Endothelial cell of umbilical vein (primary cell): ENCODE measurements around the gene BTG1. TPM values are rescaled to one million over a fixed set of nuclear protein-coding genes. Genes with fewer than 3 reads are reported as not detected.

Source experiments
- BruUV-seq: library from RNA; stranded (reverse); fragments of 400-500 nt; replicated peaks from 2 replicates; lab custom pipeline; 2021; lab: Mats Ljungman, UMichigan
- CTCF ChIA-PET: fragments of 300-600, 350-600 bp; sonication (Branson Sonifier 250); formaldehyde crosslinking; loops from one replicate; lab custom pipeline; 2021; ENCODE audit warnings: antibody characterized with exemption, inconsistent platforms; lab: Charles Lee
- POLR2A ChIA-PET: fragments of 300-600, 350-600 bp; sonication (Branson Sonifier 250); formaldehyde crosslinking; loops from one replicate; lab custom pipeline; 2021; ENCODE audit warnings: antibody characterized with exemption, inconsistent platforms; lab: Charles Lee
- DNase-seq: peaks from one replicate; pipeline ENCODE4 v3.0.0-alpha.2; 2011; ENCODE audit warnings: low read depth, low spot score
- FAIRE-seq: peaks from 2 replicates; lab custom pipeline; 2011; peaks lifted over from hg19 to GRCh38; lab: Jason Lieb, UNC
- H2AFZ ChIP-seq: 2 replicates; pipeline ENCODE4 v1.6.0; 2012; ENCODE audit warnings: low read depth, low read length, control low read depth, inconsistent platforms
- H3K27ac ChIP-seq: 2 replicates; pipeline ENCODE4 v1.5.1; 2011; ENCODE audit warnings: low read depth, mild to moderate bottlenecking, control low read depth, low read length, moderate library complexity; ENCODE audit not compliant: insufficient read depth
- H3K27me3 ChIP-seq, 2 experiments: 2 replicates each; pipeline versions ENCODE4 v1.6.0 to v1.6.1; 2011; ENCODE audit warnings: low read length in 2 of 2, mixed read lengths in 1 of 2; ENCODE audit not compliant: control insufficient read depth in 2 of 2, insufficient read depth in 2 of 2
- H3K36me3 ChIP-seq, 2 experiments: 2 replicates in 1 of 2; 3 replicates in 1 of 2; pipeline ENCODE4 v1.5.1; 2011; ENCODE audit warnings: low read length in 2 of 2, mild to moderate bottlenecking in 1 of 2, moderate library complexity in 1 of 2; ENCODE audit not compliant: control insufficient read depth in 2 of 2, insufficient read depth in 2 of 2; ENCODE audit errors: extremely low read depth in 1 of 2
- H3K4me1 ChIP-seq: 3 replicates; pipeline ENCODE4 v1.5.1; 2011; ENCODE audit warnings: mild to moderate bottlenecking, low read length; ENCODE audit not compliant: control insufficient read depth, insufficient read depth; ENCODE audit errors: extremely low read depth
- H3K4me2 ChIP-seq: 2 replicates; pipeline ENCODE4 v1.6.1; 2011; ENCODE audit warnings: low read length, control low read depth, mixed read lengths; ENCODE audit not compliant: insufficient read depth
- H3K4me3 ChIP-seq, 3 experiments: fragments of 200-600 bp in 1 of 3; sonication (generic), shearing (Covaris generic) in 1 of 3; replicated peaks in 1 of 3; 2 replicates each; pipeline ENCODE4 v1.5.1; 2011 to 2016; ENCODE audit warnings: control low read depth in 3 of 3, low read length in 3 of 3, mild to moderate bottlenecking in 2 of 3, inconsistent platforms in 1 of 3, low read depth in 1 of 3, moderate library complexity in 1 of 3; ENCODE audit not compliant: insufficient read depth in 1 of 3
- H3K79me2 ChIP-seq: 2 replicates; pipeline ENCODE4 v1.6.0; 2012; ENCODE audit warnings: low read length, inconsistent platforms; ENCODE audit not compliant: control insufficient read depth, insufficient read depth
- H3K9ac ChIP-seq: replicated peaks from 2 replicates; pipeline ENCODE3; 2011; ENCODE audit warnings: low read length, control low read depth; ENCODE audit not compliant: insufficient read depth; ENCODE audit errors: extremely low read depth
- H3K9me1 ChIP-seq: replicated peaks from 3 replicates; pipeline ENCODE4 v1.6.0; 2011; ENCODE audit warnings: mild to moderate bottlenecking, low read length; ENCODE audit not compliant: control insufficient read depth, insufficient read depth; ENCODE audit errors: extremely low read depth
- H3K9me3 ChIP-seq: replicated peaks from 2 replicates; pipeline ENCODE4 v1.5.1; 2012; ENCODE audit warnings: low read length, inconsistent platforms; ENCODE audit not compliant: control insufficient read depth, insufficient read depth
- H4K20me1 ChIP-seq: replicated peaks from 2 replicates; pipeline ENCODE3; 2011; ENCODE audit warnings: mild to moderate bottlenecking, low read length; ENCODE audit not compliant: control insufficient read depth, insufficient read depth; ENCODE audit errors: extremely low read depth
- FOS ChIP-seq: IDR thresholded peaks from 2 replicates; pipeline ENCODE4 v1.6.1; 2011; ENCODE audit warnings: mild to moderate bottlenecking, low read length, moderate library complexity, borderline replicate concordance; ENCODE audit not compliant: insufficient read depth
- JUN ChIP-seq: IDR thresholded peaks from 2 replicates; pipeline ENCODE4 v1.6.1; 2011; ENCODE audit warnings: borderline replicate concordance, low read depth; ENCODE audit not compliant: insufficient read length, insufficient read depth
- POLR2A ChIP-seq: IDR thresholded peaks from 2 replicates; pipeline ENCODE4 v1.6.1; 2012; ENCODE audit warnings: low read depth, mild to moderate bottlenecking, control low read depth, low read length
- POLR2AphosphoS5 ChIP-seq: IDR thresholded peaks from 2 replicates; pipeline ENCODE4 v1.6.1; 2012; ENCODE audit warnings: low read depth, mild to moderate bottlenecking, control low read depth, low read length, moderate library complexity; ENCODE audit not compliant: insufficient read depth
- dilution Hi-C: fragments of 300-500 bp; cut with MboI; formaldehyde crosslinking; loops from one replicate; pipeline ENCODE4 v1.15.0; 2019; ENCODE audit warnings: low sequenced_read_pairs; ENCODE audit not compliant: extremely low pct_ligation_motif_present
- intact Hi-C: fragments of 100-400 bp; cut with micrococcal nuclease; formaldehyde crosslinking; loops from one replicate; pipeline ENCODE4 v1.10.0; 2022
- polyA plus RNA-seq, 4 experiments: library from polyadenylated mRNA; depleted of rRNA in 3 of 4; stranded (reverse) in 3 of 4; unstranded in 1 of 4; fragments of >200 nt; gene quantifications; 2 replicates each; pipeline versions ENCODE4 v1.2.1 to v1.2.3, GENCODE V29; 2011 to 2012; ENCODE audit warnings: missing spikeins in 1 of 4
- total RNA-seq: library from RNA; stranded (reverse); gene quantifications from 2 replicates; pipeline ENCODE4 v1.2.3, GENCODE V29; 2021
- TF ChIP-seq, protein P1 (sequence below): IDR thresholded peaks from 2 replicates; pipeline ENCODE4 v1.6.1; 2011; ENCODE audit not compliant: insufficient read depth, insufficient read length
- TF ChIP-seq, protein P2 (sequence below), 2 donors: IDR thresholded peaks; 1 replicate in 1 of 2; 2 replicates in 1 of 2; pipeline ENCODE4 v1.5.1; 2011; ENCODE audit warnings: low read length in 2 of 2, mild to moderate bottlenecking in 2 of 2, moderate library complexity in 2 of 2, control low read depth in 1 of 2, inconsistent platforms in 1 of 2, low read depth in 1 of 2; ENCODE audit not compliant: insufficient read depth in 1 of 2; ENCODE audit errors: extremely low read depth in 1 of 2

Gene BTG1
- total and polyA plus RNA-seq, 2 donors (not counting 3 experiments of a cell fraction or from before 2014, with no cell fraction given) = 42.8 to 104 TPM

DNA sequence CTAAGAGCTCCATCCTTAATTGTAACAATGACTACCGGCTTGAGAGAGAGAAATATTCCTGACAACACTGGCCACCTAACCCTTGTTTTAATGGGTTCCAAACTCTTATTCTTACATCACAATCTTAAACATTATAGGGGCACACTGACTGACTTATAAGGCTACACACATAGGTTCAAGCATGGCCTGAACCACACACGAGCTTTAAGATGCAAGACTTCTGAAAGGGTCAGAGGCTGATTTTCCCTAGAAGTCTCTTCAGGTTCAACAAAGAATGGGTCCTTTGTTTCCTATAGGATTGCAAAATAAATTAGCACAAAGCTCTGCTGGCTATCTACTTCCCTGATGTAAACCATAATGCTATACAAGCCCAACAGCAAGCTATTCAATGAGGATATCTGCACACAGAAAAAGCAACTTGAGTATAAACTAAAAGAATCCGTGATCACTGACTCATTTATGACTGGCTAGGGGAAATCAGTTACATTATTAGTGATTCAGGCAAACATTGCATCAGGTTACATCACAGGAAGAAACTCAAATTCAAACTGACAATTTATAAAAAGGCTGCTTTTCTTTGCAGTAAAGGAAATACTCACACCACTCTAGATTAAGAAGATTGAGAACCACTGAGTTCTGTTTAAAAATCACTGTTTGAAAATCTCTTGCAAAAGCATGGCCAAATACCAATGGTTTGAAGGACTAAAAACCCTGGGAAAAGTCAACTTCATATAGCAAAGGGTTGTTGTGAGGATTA lies 8.5 kb downstream of the BTG1 start:
- no peaks in the 10 kb centered on the region for H3K27me3 ChIP-seq
- peaks cover 91% of the 10 kb centered on the region for H3K79me2 ChIP-seq
- peaks cover 59% of the 10 kb centered on the region for H3K4me1 ChIP-seq
- H3K4me2 ChIP-seq = peak overlapping the region; percentile 96
- peak overlapping the region; percentile 8 for H3K9ac ChIP-seq
- H3K27ac ChIP-seq = peak overlapping the region; percentile 49
- H3K9me3 ChIP-seq = no peaks in the 10 kb centered on the region
- H3K4me3 ChIP-seq = no peak overlapping the region
- no peaks in the 10 kb centered on the region for H3K9me1 ChIP-seq
- peak; percentile 75 for TF ChIP-seq JUN
- peak; percentile 93 for TF ChIP-seq FOS
- TF ChIP-seq, protein P1, sequence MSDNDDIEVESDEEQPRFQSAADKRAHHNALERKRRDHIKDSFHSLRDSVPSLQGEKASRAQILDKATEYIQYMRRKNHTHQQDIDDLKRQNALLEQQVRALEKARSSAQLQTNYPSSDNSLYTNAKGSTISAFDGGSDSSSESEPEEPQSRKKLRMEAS = no peak
- TF ChIP-seq, protein P2, sequence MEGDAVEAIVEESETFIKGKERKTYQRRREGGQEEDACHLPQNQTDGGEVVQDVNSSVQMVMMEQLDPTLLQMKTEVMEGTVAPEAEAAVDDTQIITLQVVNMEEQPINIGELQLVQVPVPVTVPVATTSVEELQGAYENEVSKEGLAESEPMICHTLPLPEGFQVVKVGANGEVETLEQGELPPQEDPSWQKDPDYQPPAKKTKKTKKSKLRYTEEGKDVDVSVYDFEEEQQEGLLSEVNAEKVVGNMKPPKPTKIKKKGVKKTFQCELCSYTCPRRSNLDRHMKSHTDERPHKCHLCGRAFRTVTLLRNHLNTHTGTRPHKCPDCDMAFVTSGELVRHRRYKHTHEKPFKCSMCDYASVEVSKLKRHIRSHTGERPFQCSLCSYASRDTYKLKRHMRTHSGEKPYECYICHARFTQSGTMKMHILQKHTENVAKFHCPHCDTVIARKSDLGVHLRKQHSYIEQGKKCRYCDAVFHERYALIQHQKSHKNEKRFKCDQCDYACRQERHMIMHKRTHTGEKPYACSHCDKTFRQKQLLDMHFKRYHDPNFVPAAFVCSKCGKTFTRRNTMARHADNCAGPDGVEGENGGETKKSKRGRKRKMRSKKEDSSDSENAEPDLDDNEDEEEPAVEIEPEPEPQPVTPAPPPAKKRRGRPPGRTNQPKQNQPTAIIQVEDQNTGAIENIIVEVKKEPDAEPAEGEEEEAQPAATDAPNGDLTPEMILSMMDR (IDR thresholded peaks at IDR 0.05; ENCODE audit: extremely low read depth in 1 of 2, insufficient read depth in 1 of 2, low read depth in 1 of 2, low read length in 2 of 2) = no peak
- peak; percentile 15 for TF ChIP-seq POLR2AphosphoS5
- no peak for TF ChIP-seq POLR2A
- ChIA-PET CTCF (interaction anchor here (0.7 to 2.8 kb wide), 7 partner anchors 106 to 755 kb away, joined by 3 to 28 read pairs (median 3); no protein-coding TSS in a partner anchor), POLR2A (interaction anchor here (6.0 kb wide), 1 partner anchor 8 kb away, joined by 55 read pairs; the partner anchor contains the start of gene BTG1)
- FAIRE-seq (peak; percentile 70), DNase-seq (peak; percentile 68)
- dilution Hi-C loops (no loop called here), intact Hi-C loops (loop anchor here (2.0 kb wide), 1 partner anchor 40 kb away; no protein-coding TSS in a partner anchor)
- peaks cover 0 to 2% of the 10 kb centered on the region in 2 experiments for H3K36me3 ChIP-seq
- no TSS peak for BruUV-seq
- no peak overlapping the region for H2AFZ ChIP-seq
- peaks cover 2% of the 10 kb centered on the region for H4K20me1 ChIP-seq
